ENCODE data around the gene UBE4A.

- TF ChIP-seq SIN3A (IDR thresholded peaks at IDR 0.05; ENCODE audit: borderline replicate concordance, insufficient read depth, low read length) (no peak), POLR2AphosphoS5 (IDR thresholded peaks at IDR 0.05; ENCODE audit: low read depth, low read length) (no peak), REST (IDR thresholded peaks at IDR 0.05; ENCODE audit: insufficient read depth in 1 of 2, low read depth in 2 of 2, low read length in 2 of 2) (no peak)
Observed at GRCh38 chr11:118397448-118397847, 38.0 kb downstream of the UBE4A start.
